ENCODE results near the gene MMD2.

The MMD2 gene

DNA sequence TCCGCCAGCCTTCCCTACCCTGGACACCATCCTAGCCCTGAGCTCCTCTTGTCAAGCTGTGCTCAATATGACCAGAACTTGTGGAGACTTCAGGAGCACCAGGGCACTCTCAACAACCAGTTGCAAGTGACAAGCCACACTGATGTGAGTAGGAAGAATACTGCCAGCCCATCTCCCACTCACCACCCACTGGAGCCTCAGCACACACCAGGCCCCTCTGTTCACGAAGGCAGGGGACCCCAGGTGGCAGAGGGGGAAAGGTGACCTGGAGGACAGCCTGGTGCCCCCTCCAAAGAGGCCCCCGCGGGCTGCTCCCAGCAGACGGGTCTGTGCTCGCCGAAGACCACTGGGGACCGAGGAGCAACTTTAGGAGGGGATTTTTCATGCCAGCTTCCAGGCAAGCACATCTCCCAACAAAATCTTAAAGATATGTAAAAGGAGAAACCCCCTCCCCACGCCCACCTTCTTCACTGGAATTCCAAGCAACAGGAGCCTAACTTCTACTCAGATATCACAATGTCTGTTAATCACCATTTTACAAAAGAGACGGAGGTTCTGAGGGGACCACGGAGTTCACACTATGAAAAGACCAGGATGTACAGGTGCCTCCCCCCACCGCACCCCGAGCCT, 1.0 kb downstream of the MMD2 start:
- DNase-seq = no peak

- peak; percentile 23 for DNase-seq
Observed at GRCh38 chr7:4951903-4952636, 6.9 kb downstream of the MMD2 start.

DNA sequence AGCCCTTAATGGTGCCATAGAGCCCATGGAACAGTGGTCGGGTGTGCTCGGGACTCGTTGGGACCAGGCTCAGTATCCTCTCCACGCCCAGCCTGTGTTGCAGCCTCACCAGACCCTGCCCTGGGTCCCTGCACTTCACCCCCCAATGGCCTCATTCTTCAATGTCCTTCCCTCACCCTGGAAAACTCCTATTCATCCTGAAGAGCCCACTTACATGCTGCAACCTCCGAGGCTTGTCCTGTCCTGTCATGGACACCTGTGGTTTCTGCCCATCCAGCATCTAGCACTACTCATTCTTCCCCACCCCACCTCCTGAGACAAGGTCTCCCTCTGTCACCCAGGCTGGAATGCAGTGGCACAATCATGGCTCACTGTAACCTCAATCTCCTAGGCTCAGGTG, 7.7 kb downstream of the MMD2 start:
- DNase-seq = no peak

DNA sequence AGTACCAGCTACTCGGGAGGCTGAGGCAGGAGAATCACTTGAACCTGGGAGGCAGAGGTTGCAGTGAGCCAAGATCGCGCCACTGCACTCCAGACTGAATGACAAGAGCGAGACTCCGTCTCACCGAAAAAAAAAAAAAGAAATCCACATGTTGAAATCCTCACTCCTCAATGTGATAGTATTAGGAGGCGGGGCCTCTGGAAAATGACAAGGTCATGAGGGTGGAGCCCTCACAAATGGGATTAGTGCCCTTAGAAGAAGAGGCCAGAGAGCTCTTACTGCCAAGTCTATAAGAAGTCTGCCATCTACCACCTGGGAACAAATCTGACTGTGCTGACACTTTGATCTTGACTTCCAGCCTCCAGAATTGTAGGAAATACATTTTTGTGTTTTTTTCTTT, 10.6 kb downstream of the MMD2 start:
- DNase-seq = no peak

GRCh38 chr7:4945949-4946348, 13.0 kb downstream of the MMD2 start:
- DNase-seq = no peak

- DNase-seq = no peak
Observed at GRCh38 chr7:4944939-4945338, 14.0 kb downstream of the MMD2 start.

DNA sequence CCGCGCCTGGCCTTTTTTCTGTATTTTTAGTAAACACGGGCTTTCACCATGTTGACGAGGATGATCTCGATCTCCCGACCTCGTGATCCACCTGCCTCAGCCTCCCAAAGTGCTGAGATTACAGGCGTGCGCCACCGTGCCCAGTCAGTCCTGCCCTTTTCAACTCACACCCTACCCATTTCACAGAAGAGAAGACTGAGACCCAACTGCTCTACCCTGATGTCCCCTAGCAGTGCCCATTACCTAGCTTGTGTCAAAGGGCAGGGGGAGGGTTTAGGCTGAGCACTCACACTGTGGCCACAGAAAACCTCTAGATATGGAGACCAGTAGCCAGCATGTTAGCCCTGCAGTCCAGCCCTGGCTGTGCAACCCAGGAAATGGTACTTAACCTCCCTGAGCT, 15.7 kb downstream of the MMD2 start:
- DNase-seq = no peak

DNA sequence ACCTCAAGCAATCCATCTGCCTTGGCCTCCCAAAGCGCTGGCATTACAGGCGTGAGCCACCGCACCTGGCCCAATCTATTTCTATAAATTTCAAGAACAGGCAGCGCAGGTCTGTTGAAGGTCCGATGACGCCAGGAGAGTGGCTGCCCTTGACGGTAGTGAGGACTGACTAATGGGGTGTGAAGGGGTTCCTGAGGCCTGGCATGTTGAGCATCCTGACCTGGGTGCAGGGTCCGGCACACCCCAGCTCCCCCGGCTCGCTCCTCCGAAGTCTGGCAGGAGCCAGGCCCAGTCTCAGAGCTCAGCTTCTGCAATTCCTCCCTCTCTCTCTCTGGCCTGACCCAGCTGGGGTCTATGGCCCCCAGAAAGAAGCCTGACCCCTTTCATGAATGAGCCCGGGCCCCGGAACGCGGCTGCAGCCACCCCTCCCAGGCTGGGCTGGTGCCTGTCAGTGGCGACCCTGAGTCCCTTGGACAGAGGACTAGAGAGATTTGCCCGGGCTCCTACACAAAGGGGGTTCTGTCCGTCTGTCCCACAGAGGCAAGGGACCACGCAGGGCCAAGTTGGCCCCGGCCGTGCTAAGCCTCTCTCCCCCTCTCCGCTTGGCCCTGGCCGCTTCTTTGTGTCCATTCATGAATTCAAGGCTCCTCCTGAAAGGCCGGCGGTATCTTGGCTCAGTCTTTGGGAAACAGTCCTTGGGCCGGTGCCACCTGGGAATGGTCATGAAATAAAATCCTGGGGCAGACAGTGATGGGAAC, 18.8 kb downstream of the MMD2 start:
- no peak for DNase-seq

GRCh38 chr7:4937411-4937810, 21.6 kb downstream of the MMD2 start:
- DNase-seq = no peak

DNA sequence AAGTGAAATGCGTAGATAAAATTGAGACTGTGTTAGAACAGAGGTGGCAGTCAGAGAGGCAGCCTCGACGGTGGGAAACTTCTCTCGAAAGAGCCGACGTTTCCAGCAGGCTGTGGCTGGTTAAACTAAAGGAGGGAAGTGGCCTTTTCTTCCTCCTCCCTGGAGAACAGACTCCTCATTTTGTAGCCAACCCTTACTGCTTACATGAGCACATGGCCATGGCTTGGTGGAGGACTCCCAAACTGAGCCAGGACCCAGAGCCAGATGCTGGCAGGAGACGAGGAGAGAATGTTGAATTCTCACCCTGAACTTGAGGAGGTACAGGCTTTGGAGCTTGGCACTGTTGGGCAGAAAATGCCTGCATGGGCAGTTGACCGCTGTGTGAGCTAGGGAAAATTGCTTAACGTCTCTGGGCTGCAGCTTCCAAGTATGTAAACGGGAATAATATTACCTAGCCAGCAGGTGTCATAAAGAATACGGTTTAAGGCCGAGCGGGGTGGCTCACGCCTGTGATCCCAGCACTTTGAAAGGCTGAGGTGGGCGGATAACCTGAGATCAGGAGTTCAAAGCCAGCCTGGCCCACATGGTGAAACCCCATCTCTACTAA, 24.5 kb downstream of the MMD2 start:
- no peak for DNase-seq

GRCh38 chr7:4931943-4932342, 27.0 kb downstream of the MMD2 start:
- DNase-seq = peak; percentile 70

DNA sequence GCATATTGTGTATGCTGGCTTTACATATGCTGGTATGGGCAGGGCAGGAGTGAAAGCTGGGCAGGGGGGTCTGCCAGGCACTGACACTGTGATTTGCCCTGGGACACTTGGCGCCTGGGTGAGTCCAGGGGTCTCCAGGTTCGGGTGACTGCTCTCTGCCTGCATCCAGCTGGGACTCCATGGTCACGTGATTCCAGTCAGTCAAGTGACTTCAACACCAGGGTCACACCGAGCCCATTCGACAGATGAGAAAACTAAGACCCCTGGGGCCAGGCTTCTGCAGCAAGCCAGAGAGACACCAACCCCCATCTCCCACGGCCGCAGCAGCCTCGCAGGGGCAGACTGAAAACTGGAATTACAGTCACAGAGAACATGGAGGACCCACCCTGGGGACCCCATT, 30.0 kb downstream of the MMD2 start:
- no peak for DNase-seq

DNA sequence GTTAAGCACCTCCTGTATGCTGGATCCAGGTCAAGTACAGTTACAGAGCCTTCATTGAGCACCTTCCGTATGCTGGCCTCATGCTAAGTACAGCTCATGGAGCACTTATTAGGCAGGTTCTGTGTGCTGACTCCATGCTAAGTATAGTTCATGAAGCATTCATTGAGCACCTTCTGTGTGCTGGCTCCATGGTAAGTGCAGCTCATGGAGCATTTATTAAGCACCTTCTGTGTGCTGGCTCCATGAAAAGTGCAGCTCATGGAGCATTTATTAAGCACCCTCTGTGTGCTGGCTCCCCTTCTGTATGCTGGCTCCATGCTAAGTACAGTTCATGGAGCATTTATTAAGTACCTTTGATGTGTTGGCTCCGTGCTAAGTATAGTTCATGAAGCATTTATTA, 30.5 kb downstream of the MMD2 start:
- no peak for DNase-seq

- no peak for DNase-seq
Observed at GRCh38 chr7:4919969-4920766, 38.8 kb downstream of the MMD2 start.

- DNase-seq = no peak
Observed at GRCh38 chr7:4916113-4916512, 42.9 kb downstream of the MMD2 start.

GRCh38 chr7:4911111-4911828, 47.7 kb downstream of the MMD2 start:
- DNase-seq = no peak

DNA sequence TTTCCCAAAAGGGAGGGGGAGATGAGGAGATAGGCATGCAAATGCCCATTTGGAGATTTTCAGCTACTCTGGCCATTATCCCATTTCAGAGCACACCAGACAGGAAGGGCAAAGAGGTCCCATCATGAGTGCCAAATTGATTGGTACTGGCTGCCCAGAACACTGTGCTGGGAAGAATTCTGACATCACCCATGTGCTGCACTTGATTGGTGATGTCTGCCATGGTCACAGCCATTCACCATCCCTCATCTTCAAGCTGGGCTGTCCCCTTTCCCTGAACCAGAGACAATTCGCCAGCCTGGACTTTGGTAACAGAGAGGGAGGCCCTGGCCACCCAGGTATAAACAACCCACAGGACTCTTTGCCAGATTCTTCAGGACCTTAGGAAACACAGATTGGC, 52.3 kb downstream of the MMD2 start:
- no peak for DNase-seq

DNA sequence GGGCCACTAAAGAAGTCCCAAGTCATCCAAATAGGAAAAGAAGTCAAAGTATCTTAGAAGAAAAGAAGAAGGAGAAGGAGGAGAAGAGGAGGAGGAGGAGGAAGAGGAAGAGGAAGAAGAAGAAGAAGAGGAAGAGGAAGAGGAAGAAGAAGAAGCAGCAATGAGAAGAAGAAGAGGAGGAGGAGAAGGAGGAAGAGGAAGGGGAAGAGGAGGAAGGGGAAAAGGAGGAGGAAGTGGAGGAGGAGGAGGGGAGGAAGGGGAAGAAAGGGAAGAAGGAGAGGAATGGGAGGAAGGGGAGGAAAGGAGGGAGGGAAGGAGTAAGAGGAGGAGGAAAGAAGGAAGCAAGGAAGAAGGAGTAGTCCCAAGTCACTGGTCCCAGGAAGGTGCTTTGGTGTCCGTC, 53.8 kb downstream of the MMD2 start:
- DNase-seq = no peak

DNA sequence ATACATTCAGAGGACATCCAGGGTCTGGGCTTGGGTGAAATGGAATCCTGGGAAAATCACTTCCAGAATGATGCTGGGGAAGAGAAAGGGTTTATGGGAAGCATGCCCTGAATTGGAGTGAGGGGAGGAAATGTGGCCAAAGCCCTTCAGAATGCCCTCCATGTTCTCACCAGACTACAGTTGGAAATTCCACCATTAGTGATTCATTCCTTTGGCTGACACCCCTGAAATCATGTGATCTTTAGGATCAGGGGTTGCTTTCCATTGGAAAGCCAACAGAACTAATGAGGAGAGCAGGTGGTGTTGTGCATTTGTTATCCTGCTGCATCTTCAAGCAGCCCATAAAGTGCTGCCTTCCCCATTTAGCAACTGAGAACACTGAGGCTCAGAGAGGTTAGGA, 54.6 kb downstream of the MMD2 start:
- no peak for DNase-seq

DNA sequence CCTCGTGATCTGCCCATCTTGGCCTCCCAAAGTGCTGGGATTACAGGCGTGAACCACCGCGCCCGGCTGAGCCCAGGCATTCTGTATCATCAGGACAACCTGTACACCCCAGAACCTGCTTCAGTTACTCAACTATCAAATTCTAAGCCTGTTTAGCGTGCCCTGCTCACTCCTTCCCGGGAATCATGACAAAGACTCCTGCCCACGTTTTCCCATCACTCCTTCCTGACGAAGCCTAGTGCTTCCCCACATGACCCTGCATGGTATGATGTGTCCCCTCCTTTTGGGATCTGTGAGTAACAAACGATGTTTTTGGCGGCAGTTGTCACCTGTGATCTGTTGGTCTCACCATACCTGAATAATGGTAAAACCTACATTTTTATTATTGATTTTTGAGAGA, 63.2 kb downstream of the MMD2 start:
- DNase-seq = no peak

- DNase-seq = no peak
Observed at GRCh38 chr7:4894482-4894881, 64.5 kb downstream of the MMD2 start.

DNA sequence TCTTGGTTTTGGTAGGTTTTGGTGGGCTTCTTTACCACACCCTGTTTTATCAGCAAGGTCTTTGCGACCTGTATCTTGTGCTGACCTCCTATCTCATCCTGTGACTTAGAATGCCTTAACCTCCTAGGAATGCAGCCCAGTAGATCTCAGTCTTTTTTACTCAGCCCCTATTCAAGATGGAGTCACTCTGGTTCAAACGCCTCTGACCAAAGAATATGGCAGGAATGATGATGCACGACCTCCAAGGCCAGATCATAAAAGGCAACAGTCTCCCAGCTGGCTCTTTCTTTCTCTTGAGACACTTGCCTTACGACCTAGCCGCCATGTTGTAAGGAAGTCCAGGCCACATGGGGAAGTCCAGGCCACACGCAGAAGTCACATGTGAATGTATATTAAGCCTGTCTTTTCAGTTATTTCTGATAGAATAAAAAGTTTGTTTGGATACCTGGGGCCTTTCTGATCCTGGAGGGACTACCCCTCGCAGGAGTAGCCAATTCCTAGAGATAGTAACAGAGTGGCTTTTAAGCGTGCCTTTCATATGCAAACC, 65.0 kb downstream of the MMD2 start:
- DNase-seq = no peak

All from eye (tissue), 1 donor.